Right lung (tissue), 5 donors: Measurements from ENCODE around the gene ZNF320. TPM values are rescaled to one million over a fixed set of nuclear protein-coding genes. Genes with fewer than 3 reads are reported as not detected.
"Not testable (repeated sequence)": the region's sequence is repeated elsewhere in the genome, so short reads cannot be mapped to it uniquely, and the experiment has no call there.

Experiments used
- DNase-seq, 2 donors: peaks; one replicate each; pipeline ENCODE4 v3.0.0-alpha.2; 2013
- polyA plus RNA-seq, 5 donors: library from polyadenylated mRNA; unstranded; fragments of 120-200 nt; gene quantifications; one replicate each; pipeline versions ENCODE4 v1.2.1 to v1.2.3, GENCODE V29; 2013; ENCODE audit warnings: inconsistent platforms in 1 of 5, low replicate concordance in 1 of 5; ENCODE audit not compliant: insufficient read length in 5 of 5, insufficient read depth in 1 of 5

The ZNF320 gene
- polyA plus RNA-seq, 5 donors: 21.8 to 35.2 (median 29.9) TPM

DNA sequence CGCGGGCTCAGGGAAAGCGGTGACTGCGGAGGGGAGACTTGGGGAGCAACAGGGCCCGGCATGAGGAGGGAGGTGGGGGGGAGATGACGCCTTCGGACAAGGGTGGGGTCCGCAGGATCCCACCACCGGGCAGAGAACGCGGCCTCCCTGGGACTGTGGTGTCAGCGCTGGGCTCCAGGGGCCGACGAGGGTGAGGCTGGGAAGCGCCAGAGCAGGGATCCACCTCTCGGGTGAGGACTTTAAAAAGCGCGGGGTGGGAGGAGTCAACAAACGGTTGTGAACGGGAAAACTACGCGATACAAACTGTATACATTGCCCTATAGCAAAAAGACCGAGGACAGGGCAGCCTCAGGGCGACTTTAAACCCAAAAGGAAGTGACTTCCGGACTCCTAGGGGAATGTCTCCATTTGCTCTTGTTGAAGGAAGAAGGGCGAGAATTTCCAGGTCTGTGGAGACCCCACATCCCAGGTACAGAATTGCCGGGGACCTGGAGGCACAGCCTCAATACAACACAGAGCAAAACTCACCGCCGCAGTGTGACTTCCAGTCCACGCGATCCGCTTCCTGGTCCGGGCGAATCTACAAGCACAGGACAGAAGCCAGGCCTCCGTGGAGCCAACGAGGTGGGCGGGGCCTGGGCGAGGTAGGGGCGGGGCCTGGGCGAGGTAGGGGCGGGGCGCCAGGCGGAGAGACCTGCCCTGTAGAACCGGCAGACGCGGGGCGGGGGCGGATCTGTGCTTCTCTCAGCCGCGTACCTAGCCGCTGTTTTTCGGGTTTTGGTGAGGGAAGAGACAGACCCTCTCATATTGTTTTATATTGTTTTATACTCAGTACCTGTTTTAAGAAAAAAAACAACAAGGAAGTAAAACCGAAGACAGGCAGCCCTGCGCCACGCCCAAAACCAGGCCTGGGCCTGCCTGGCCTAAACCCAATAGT, 25.7 kb upstream of the ZNF320 start, which contains the start of gene ZNF888:
TSS of gene ZNF888 (minus strand) at position 588 of the 937 bp plus-strand sequence. CDS start 5,555 bp downstream, outside the sequence.
- peak; percentile 81 to 83 for DNase-seq

DNA sequence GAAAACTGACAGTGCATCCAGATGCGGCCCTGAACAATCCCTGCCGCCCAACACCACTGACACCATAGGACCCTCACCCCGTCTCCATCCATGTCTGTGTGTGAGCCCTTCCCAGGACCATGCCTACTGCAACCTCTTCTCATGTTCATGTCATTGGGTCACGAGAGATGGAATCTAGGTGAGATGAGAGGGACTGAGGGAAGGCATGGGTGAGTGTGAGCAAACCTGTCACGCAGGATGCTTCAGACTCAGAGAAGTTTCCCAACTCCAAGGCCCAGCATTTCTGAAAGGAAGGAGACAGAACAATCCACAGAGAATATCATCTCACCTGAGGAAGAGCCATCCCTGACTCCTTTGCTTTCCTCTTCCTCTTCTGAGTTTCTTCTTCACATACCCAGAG, 20.1 kb upstream of the ZNF320 start:
- DNase-seq: no peak

DNA sequence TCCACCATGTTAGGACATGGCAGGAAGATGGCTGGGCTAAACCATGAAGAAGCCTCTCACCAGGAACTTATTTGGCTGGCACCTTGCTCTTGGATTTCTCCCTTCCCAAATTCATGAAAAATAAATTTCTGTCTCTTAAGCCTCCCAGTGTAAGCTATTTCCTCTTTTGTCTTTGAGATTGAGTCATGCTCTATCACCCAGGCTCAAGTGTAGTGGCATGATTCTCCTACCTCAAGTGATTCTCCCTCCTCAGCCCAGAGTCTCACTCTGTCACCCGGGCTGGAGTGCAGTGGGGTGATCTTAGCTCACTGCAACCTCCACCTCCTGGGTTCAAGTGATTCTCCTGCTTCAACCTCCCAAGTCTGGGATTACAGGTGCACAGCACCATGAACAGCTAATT, 13.2 kb upstream of the ZNF320 start:
- no peak for DNase-seq

DNA sequence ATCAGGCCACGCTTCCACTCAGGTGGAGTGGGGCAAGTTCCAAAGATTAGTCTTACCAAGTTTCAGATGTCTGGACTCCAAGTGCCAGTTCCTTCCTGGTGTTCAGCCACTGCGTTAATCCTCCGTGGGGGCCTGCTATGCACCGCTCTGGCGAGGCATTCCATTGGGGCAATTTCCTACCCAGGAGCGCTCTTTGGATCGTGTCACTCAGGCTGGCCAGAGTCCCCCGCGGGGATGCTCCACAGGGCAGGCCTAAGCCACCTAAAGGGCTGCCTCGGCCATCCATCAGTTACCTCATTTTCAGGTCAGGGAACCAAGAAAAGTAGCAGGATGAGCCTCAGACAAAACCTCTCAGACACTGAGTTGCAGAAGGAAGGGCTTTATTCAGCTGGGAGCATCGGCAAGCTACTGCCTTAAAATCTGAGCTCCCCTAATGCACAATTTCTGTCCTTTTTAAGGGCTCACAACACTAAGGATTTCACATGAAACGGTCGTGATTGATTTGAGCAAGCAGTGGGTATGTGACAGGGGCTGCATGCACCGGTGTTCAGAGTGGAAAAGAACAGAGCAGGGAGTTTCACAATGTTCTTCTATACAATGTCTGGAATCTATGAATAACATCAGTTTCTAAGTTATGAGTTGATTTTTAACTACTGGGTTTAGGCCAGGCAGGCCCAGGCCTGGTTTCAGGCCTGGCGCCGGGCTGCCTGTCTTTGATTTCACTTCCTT, 6.8 kb upstream of the ZNF320 start:
- DNase-seq: not testable (repeated sequence)

DNA sequence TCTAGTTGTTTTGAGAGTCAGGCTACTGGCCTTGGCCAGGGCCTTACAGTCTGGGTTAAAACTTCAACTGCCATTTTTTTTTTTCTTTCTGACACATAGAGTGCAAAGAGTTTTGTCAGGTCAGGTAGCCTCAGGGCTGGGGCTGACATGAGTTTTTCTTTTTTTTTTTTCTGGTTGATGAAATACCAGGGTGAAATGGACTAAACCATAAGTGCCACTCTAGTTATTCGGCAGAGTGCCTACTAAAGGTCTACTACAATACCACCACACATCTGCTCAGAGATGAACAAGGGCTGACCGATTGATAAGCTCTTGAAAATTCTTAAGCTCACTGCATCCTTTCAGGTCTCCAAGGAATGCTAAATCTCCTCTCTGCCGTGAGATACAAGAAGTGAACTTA, 4.4 kb upstream of the ZNF320 start:
- no peak for DNase-seq

DNA sequence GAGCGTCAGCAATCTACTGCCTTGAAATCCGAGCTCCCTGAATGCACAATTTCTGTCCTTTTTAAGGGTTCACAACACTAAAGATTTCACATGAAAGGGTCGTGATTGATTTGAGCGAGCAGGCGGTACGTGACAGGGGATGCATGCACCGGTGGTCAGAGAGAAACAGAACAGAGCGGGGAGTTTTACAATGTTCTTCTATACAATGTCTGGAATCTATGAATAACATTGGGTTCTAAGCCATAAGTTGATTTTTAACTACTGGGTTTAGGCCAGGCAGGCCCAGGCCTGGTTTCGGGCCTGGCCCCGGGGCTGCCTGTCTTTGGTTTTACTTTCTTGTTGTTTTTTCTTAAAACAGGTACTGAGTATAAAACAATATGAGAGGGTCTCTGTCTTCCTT, 1.2 kb upstream of the ZNF320 start:
- not testable (repeated sequence) for DNase-seq

DNA sequence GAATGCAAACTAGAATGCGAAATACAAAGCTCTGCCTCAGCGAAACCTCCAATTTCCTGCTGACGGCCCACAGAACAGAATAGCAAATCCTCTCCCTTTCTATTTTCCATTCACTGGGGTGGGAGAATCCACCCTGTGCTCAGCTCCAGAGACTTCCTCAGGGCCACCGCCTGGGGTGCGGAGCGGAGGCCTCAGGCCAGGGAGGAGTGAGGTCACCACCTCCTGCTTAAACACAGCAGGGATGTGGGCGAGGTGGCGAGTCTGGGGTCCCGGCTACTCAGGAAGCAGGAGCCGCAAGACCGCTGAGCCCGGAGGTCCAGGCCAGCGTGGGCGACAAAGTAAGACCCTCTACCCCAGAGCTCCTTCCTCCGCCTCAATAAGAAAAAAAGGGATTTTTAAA, 666 bp upstream of the ZNF320 start:
- DNase-seq: no peak

DNA sequence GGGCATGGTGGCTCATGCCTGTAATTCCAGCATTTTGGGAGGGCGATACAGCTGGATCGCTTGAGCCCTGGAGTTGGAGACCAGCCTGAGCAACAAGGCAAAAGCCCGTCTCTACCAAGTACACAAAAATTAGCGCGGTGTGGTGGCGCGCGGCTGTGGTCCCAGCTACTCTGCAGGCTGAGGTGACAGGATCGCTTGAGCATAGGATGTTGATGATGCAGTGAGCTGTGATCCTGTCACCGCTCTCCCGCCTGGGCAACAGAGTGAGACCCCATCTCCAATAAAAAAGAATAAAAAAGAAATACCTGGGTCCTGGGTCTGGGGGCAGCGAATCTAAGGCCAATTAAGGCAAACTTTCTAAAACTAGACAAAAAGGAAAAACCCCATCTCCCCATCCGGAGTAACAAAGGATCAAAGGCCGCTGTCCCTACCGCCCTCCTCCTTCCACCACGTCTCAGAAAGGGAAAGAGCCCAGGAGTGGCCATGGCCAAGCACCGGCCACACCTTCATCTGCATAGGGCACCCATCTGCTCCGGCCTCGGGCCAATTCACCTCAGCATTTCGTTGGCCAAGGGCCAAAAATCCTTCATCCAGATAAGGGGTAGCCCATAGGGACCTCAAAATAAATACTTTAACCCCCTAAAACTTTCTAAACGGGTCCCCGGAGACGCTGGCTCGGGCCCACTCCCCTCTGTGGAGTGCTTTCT, 851 bp downstream of the ZNF320 start:
- DNase-seq: peak in 1 of 2 donors; percentile 14

DNA sequence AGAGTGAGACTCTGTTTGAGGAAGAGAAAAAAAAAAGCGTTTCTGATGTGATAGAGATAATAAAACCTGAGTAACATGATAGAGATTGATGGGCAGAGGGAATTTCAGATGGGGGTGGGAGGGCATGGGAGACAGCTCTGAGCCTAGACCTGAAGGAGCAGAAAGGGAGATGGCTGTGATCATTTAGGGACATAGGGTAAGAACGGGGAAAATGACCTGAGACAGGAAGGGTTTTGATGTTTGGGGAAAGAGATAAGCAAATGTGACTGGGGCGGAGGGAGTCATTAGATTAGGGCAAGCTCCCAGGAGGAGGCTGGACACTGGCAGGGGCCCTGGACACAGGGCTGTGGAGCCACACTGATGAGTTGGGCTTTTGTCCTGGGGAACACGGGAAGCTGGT, 6.1 kb downstream of the ZNF320 start:
- DNase-seq: no peak

DNA sequence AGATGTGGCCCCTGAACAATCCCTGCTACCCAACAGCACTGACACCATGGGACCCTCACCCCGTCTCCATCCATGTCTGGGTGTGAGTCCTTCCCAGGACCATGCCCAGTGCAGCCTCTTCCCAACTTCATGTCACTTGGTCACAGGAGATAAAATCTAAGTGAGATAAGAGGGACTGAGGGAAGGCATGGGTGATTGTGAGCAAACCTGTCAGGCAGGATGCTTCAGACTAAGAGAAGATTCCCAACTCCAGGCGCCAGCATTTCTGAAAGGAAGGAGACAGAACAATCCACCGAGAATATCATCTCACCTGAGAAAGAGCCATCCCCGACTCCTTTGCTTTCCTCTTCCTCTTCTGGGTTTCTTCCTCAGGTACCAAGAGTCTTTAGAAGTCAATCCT, 7.5 kb downstream of the ZNF320 start:
- no peak for DNase-seq

DNA sequence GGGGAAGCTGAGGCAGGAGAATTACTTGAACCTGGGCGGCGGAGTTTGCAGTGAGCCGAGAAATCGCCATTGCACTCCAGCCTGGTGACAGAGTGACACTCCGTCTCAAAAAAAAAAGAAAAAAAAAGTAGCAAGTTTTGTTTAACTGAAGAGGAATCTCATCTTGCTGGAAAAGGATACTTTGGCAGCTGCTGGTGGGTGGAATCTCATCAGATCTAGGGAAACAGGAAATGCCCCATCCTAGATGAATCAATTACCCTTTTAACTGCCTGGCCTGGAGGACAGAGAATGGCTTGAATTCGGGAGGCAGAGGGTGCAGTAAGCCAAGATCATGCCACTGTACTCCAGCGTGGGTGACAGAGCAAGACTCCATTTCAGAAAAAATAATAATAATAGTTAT, 8.4 kb downstream of the ZNF320 start:
- DNase-seq: no peak

DNA sequence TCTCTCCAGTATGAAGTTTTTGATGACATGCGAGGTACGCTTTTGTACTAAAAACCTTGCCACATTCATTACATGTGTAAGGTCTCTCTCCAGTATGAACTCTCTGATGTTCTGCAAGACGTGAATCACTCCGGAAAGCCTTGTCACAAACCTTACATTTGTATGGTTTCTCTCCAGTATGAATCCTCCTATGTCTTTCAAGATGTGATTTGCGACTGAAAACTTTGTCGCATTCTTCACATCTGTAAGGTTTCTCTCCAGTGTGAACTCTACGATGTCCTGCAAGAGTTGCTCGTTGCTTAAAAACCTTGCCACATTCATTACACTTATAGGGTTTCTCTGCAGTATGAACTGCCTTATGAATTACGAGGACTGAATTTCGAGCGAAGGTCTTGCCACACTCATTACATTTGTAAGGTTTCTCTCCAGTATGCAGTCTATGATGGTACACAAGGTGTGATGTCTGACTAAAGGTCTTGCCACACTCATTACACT, 16.5 kb downstream of the ZNF320 start:
- no peak for DNase-seq

DNA sequence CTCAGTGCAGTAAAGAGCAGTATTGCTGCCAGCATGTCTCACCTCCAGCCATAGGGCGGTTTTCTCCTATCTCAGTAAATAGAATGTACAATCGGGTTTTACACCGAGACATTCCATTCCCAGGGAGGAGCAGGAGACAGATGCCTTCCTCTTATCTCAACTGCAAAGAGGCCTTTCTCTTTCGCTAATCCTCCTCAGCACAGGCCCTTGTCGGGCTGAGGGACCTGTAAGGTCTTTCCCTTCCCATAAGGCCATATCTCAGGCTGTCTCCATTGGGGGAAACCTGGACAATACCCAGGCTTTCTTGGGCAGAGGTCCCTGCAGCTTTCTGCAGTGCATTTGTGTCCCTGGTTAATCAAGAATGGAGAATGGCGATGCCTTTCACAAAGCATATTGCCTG, 24.4 kb downstream of the ZNF320 start:
- DNase-seq: not testable (repeated sequence)

DNA sequence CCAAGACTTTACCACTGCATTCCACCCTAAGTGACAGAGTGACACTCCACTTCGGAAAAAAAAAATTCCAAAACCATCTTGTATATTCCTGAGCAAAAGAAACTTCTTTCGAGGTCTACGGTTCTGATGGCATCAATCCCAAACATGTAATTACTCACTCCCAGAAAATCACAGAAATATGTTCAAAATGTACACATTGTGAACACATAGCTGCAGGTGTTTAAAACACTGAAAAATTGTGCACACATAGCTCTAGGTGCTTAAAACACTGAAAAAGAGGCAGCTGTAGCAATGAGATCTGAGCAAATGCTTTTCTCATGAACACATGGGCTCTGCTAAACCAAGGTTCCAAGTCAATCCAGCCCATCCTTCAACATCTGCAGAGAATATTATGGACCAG, 26.0 kb downstream of the ZNF320 start:
- DNase-seq: no peak

DNA sequence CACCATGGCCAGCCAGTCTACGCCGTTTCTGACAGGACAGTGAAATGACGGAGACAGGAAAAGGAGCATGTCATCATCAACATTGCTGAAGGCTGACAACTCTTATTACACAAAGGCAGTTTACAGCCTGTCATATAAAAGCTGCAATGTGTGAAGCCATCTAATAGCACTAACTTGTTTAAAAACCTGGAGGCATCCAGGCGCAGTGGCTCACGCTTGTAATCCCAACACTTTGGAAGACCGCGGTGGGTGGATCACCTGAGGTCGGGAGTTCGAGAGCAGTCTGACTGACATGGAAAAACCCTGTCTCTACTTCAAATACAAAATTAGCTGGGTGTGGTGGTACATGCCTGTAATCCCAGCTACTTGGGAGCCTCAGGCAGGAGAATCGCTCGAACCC, 29.4 kb downstream of the ZNF320 start:
- DNase-seq: not testable (repeated sequence)

DNA sequence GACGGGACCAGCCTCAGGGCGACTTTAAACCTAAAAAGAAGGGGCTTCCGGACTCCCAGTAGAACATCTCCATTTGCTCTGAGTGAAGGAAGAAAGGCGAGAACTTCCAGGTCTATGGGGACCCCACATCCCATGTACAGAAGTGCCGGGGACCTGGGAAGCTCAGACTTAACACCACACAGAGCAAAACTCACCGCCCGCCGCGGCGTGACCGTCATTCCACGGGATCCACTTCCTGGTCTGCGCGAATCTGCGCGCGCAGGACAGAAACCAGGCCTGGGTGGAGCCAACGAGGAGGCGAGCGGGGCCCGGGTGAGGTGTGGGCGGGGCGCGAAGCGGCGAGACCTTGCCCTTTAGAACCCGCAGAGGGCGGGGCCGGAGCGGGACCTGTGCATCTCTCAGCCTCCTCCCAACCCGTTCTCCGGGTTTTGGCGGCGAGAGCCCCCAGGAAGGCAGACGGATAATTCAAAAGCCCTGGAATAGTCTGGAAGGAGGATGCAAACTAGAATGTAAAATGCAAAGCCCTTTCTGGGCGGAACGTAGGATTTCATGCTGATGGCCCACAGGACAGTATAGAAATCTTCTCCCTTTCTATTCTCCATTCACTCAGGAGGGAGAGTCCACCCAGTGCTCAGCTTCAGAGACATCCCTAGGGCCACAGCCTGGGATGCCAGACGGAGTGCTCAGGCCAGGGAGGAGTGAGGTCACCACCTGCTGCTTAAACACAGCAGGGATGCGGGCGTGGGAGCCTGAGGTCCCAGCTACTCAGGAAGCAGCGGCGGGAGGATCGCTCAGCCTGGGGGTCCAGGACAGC, 39.9 kb downstream of the ZNF320 start, which contains the start of gene ZNF468:
TSS of gene ZNF468 (minus strand) at position 242 of the 814 bp plus-strand sequence. CDS start 3,347 bp downstream, outside the sequence.
- DNase-seq: peak; percentile 39 to 47

DNA sequence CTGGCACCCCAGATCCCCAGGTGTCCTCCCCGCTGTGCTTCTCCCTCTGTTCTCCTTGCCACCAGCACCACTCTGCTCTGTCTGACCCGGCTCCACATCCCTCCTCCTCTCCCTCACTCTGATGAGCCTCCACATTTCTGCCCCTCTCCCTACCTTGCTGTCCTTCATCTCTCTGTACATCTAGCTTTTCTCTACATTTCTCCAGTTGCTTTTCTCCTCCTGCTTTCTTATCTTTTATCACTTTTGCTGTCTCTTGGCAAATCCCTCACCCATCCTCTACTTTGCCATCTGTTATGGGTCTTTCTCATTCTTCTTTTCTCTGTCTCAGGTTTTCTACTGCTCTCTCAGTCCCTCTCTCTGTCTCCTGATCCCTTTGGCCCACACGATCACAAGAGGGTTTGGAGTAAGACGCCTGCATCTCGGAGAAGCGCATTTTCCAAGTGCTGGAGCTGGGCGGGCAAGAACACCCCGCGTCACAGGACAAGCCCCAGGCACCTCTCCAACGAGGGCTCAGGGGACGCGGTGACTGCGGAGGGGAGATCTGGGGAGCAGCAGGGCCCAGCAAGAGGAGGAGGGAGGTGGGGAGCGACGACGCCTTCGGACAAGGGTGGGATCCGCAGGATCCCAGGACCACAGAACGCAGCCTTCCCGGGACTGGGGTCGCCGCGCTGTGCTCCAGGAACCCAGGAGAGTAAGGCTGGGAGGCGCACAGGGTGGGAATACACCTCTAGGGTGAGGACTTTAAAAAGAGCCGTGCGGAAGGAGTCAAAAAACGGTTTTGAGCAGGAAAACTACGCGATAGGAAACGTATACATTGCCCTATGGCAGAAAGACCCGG, 40.7 kb downstream of the ZNF320 start:
- not testable (repeated sequence) for DNase-seq
